GM12878 (cell line): ENCODE results near the gene PRDM7. TPM values are rescaled to one million over a fixed set of nuclear protein-coding genes. Genes with fewer than 3 reads are reported as not detected.

Experiments used
- ATAC-seq: fragments of 200-7000 bp; cut with Tn5 transposase; 3 replicates; pipeline ENCODE4 v1.9.1; 2020; ENCODE audit warnings: mild to moderate bottlenecking, moderate library complexity
- BruUV-seq: library from RNA; stranded (reverse); fragments of 400-500 nt; replicated peaks from 2 replicates; lab custom pipeline; 2021; lab: Mats Ljungman, UMichigan
- CTCF ChIA-PET: fragments of 300-600 bp; sonication (Branson Sonifier 250); formaldehyde crosslinking; extraction: SDS; loops from one replicate; lab custom pipeline; 2021; ENCODE audit warnings: inconsistent platforms; lab: Yijun Ruan, JAX
- POLR2A ChIA-PET: fragments of 350-600 bp; formaldehyde crosslinking; extraction: SDS; loops from one replicate; lab custom pipeline; 2021; ENCODE audit warnings: inconsistent platforms; lab: Charles Lee
- RAD21 ChIA-PET: fragments of 300-600 bp; sonication (Branson Sonifier 250); formaldehyde crosslinking; loops from one replicate; lab custom pipeline; 2023; ENCODE audit warnings: antibody characterized with exemption; ENCODE audit not compliant: unreplicated experiment; lab: Charles Lee
- SMC1A ChIA-PET: fragments of 300-600 bp; sonication (Branson Sonifier 250); formaldehyde crosslinking; loops from one replicate; lab custom pipeline; 2023; ENCODE audit not compliant: unreplicated experiment, uncharacterized antibody; lab: Charles Lee
- DNase-seq: peaks from one replicate; pipeline ENCODE4 v3.0.0-alpha.2; 2011; ENCODE audit warnings: low read depth, low spot score
- FAIRE-seq: peaks from 3 replicates; lab custom pipeline; 2011; peaks lifted over from hg19 to GRCh38; lab: Jason Lieb, UNC
- H2AFZ ChIP-seq: 2 replicates; pipeline ENCODE4 v1.6.0; 2011; ENCODE audit warnings: low read depth, low read length, control low read depth; ENCODE audit not compliant: control insufficient read depth
- H3K27ac ChIP-seq: 2 replicates; pipeline ENCODE4 v1.5.1; 2011; ENCODE audit warnings: control low read depth; ENCODE audit not compliant: control insufficient read depth, insufficient read depth
- H3K27me3 ChIP-seq, 2 experiments: replicated peaks in 1 of 2; 2 replicates each; pipeline versions ENCODE4 v1.6.0 to v1.6.1; 2011; ENCODE audit warnings: low read length in 1 of 2; ENCODE audit not compliant: control insufficient read depth in 2 of 2, insufficient read depth in 2 of 2
- H3K36me3 ChIP-seq, 2 experiments: 2 replicates each; pipeline ENCODE4 v1.5.1; 2011; ENCODE audit warnings: low read length in 1 of 2; ENCODE audit not compliant: control insufficient read depth in 2 of 2, insufficient read depth in 2 of 2
- H3K4me1 ChIP-seq: 2 replicates; pipeline ENCODE4 v1.6.1; 2011; ENCODE audit warnings: mild to moderate bottlenecking, low read length, moderate library complexity, mixed read lengths; ENCODE audit not compliant: control insufficient read depth, insufficient read depth
- H3K4me2 ChIP-seq: 2 replicates; pipeline ENCODE4 v1.6.0; 2011; ENCODE audit warnings: control low read depth; ENCODE audit not compliant: control insufficient read depth, insufficient read depth
- H3K4me3 ChIP-seq: fragments of 200-600 bp; sonication (generic); 2 replicates; pipeline ENCODE4 v1.5.1; 2016
- H3K79me2 ChIP-seq: 2 replicates; pipeline ENCODE4 v1.6.0; 2011; ENCODE audit warnings: low read length; ENCODE audit not compliant: control insufficient read depth, insufficient read depth
- H3K9ac ChIP-seq: 2 replicates; pipeline ENCODE4 v1.8.0; 2011; ENCODE audit warnings: low read length, control low read depth, mixed read lengths; ENCODE audit not compliant: control insufficient read depth, insufficient read depth
- H3K9me3 ChIP-seq: replicated peaks from 3 replicates; pipeline ENCODE4 v1.5.1; 2011; ENCODE audit warnings: mild to moderate bottlenecking, low read length; ENCODE audit not compliant: control insufficient read depth, insufficient read depth
- H4K20me1 ChIP-seq: 2 replicates; pipeline ENCODE4 v1.6.0; 2011; ENCODE audit not compliant: control insufficient read depth, insufficient read depth
- ASH2L ChIP-seq: fragments of 300-600, 200-600 bp; sonication (generic); IDR thresholded peaks from 2 replicates; pipeline ENCODE4 v1.6.1; 2017; ENCODE audit warnings: low read depth, mild to moderate bottlenecking, borderline replicate concordance
- ATF2 ChIP-seq: IDR thresholded peaks from 2 replicates; pipeline ENCODE4 v1.6.1; 2012; ENCODE audit warnings: low read length, inconsistent platforms
- ATF3 ChIP-seq: IDR thresholded peaks from 2 replicates; pipeline ENCODE4 v1.6.1; 2011; ENCODE audit warnings: low read depth, mild to moderate bottlenecking, low read length, moderate library complexity, borderline replicate concordance; ENCODE audit errors: extremely low read depth
- EED ChIP-seq: sonication (generic); IDR thresholded peaks from 2 replicates; pipeline ENCODE4 v1.6.1; 2016; ENCODE audit warnings: antibody characterized with exemption, low read depth
- GATAD2B ChIP-seq: fragments of 450-650 bp; conservative IDR thresholded peaks from 2 replicates; pipeline ENCODE4 v1.6.1; 2017; ENCODE audit warnings: low read depth, mild to moderate bottlenecking, moderate library complexity
- KAT2A ChIP-seq: conservative IDR thresholded peaks from 2 replicates; pipeline ENCODE4 v1.6.1; 2011; ENCODE audit warnings: low read depth, low read length; ENCODE audit not compliant: control insufficient read depth
- LARP7 ChIP-seq: fragments of 450-650 bp; IDR thresholded peaks from 2 replicates; pipeline ENCODE4 v1.6.1; 2017; ENCODE audit warnings: mild to moderate bottlenecking
- NR2C2 ChIP-seq: IDR thresholded peaks from 2 replicates; pipeline ENCODE4 v1.6.1; 2011; ENCODE audit warnings: borderline replicate concordance, low read depth; ENCODE audit not compliant: control insufficient read depth, insufficient read length
- PBX3 ChIP-seq: IDR thresholded peaks from 2 replicates; pipeline ENCODE4 v1.6.1; 2011; ENCODE audit warnings: mild to moderate bottlenecking, low read depth, low read length, moderate library complexity; ENCODE audit not compliant: insufficient replicate concordance
- RAD21 ChIP-seq: IDR thresholded peaks from 2 replicates; pipeline ENCODE4 v1.6.1; 2011; ENCODE audit warnings: mild to moderate bottlenecking, low read depth, low read length, moderate library complexity; ENCODE audit not compliant: insufficient read depth
- RUNX3 ChIP-seq: IDR thresholded peaks from 2 replicates; pipeline ENCODE4 v1.6.1; 2012; ENCODE audit warnings: low read length, inconsistent platforms
- SMAD5 ChIP-seq: IDR thresholded peaks from 2 replicates; pipeline ENCODE4 v1.6.1; 2016; ENCODE audit warnings: antibody characterized with exemption, low read depth
- STAT1 ChIP-seq: fragments of 450-650 bp; conservative IDR thresholded peaks from 2 replicates; pipeline ENCODE4 v1.6.1; 2014; ENCODE audit warnings: antibody characterized with exemption, mild to moderate bottlenecking
- TARDBP ChIP-seq: IDR thresholded peaks from 2 replicates; pipeline ENCODE4 v1.6.1; 2016; ENCODE audit warnings: borderline replicate concordance
- WGBS: methylation state at CpG from one replicate; pipeline ENCODE4 v1.1.6; 2016; ENCODE audit warnings: low lambda C conversion rate; ENCODE audit not compliant: insufficient replicate concordance, insufficient coverage; ENCODE audit errors: missing lambda C conversion rate; 5-methylcytosine and 5-hydroxymethylcytosine counted together
- in situ Hi-C: fragments of 300-500 bp; cut with MboI; formaldehyde crosslinking; loops from 9 replicates; pipeline ENCODE4 v1.14.3; 2018; ENCODE audit warnings: mixed read lengths
- intact Hi-C: fragments of 100-400 bp; cut with micrococcal nuclease; formaldehyde crosslinking; loops from one replicate; pipeline ENCODE4 v1.14.2; 2022; ENCODE audit not compliant: unreplicated experiment
- polyA plus RNA-seq, 11 experiments: library from polyadenylated mRNA; depleted of rRNA in 4 of 11; unstranded in 6 of 11; stranded (reverse) in 5 of 11; fragments of >200 nt; fragmentation: Nextera tagmentation in 4 of 11; fragmentation: Illumina TruSeq in 1 of 11; extraction: Ambion mirVana in 4 of 11; extraction: Trizol in 1 of 11; gene quantifications; 1 replicate in 1 of 11; 2 replicates in 10 of 11; pipeline versions ENCODE4 v1.2.1 to v1.2.3, GENCODE V29; 2011 to 2016; ENCODE audit warnings: inconsistent platforms in 2 of 11, missing spikeins in 2 of 11, low read depth in 1 of 11
- total RNA-seq, 4 experiments: library from RNA; depleted of rRNA in 3 of 4; stranded (reverse); fragments of >200 nt in 3 of 4; fragmentation: Illumina TruSeq in 1 of 4; extraction: Trizol in 1 of 4; gene quantifications; 2 replicates each; pipeline versions ENCODE4 v1.2.1 to v1.2.3, GENCODE V29; 2013 to 2021

The PRDM7 gene
- total and polyA plus RNA-seq, 10 of the 15 experiments (the other 5 are each of a cell fraction or from before 2014, with no cell fraction given) = not detected

GRCh38 chr16:90050969-90051368 is 26.2 kb downstream of the PRDM7 start:
- no peak for TF ChIP-seq RAD21
- no peak for TF ChIP-seq NR2C2
- TF ChIP-seq LARP7 = no peak
- TF ChIP-seq ASH2L = no peak
- no peak for TF ChIP-seq ATF2
- TF ChIP-seq SMAD5 = no peak
- no peak for TF ChIP-seq TARDBP
- no peak for TF ChIP-seq STAT1
- no peak for TF ChIP-seq GATAD2B
- no peak for TF ChIP-seq PBX3
- TF ChIP-seq EED = no peak
- TF ChIP-seq ATF3 = no peak
- TF ChIP-seq KAT2A = no peak
- no peak for TF ChIP-seq RUNX3
- CTCF ChIA-PET = no interaction called here

More at GRCh38 chr16:90050969-90051368, 26.2 kb downstream of the PRDM7 start:
- H3K27ac ChIP-seq = no peak overlapping the region
- H3K4me1 ChIP-seq = no peaks in the 10 kb centered on the region
- H3K9ac ChIP-seq = no peak overlapping the region
- no peak overlapping the region for H2AFZ ChIP-seq
- H4K20me1 ChIP-seq = no peaks in the 10 kb centered on the region
- H3K27me3 ChIP-seq = peaks cover 0 to 3% of the 10 kb centered on the region in 2 experiments; a peak in 1 of 4 replicates
- no peak overlapping the region for H3K4me2 ChIP-seq
- H3K9me3 ChIP-seq = peaks cover 7% of the 10 kb centered on the region; the same call in 2 of the 3 replicates
- FAIRE-seq = no peak
- intact Hi-C loops (no loop called here), in situ Hi-C loops (no loop called here)
- ChIA-PET SMC1A (no interaction called here), POLR2A (no interaction called here), RAD21 (no interaction called here)
- DNase-seq = no peak
- WGBS = 44% methylated on average over 10 of the region's 10 CpGs
- H3K79me2 ChIP-seq = no peaks in the 10 kb centered on the region
- no TSS peak for BruUV-seq
- no peaks in the 10 kb centered on the region for H3K36me3 ChIP-seq
- no peak overlapping the region for H3K4me3 ChIP-seq
- ATAC-seq = no peak
